GM12878 (cell line): ENCODE results near the gene ADSS1. TPM values are rescaled to one million over a fixed set of nuclear protein-coding genes. Genes with fewer than 3 reads are reported as not detected.

Source experiments
- ATAC-seq: fragments of 200-7000 bp; cut with Tn5 transposase; 3 replicates; pipeline ENCODE4 v1.9.1; 2020; ENCODE audit warnings: mild to moderate bottlenecking, moderate library complexity
- BruUV-seq: library from RNA; stranded (reverse); fragments of 400-500 nt; replicated peaks from 2 replicates; lab custom pipeline; 2021; lab: Mats Ljungman, UMichigan
- CTCF ChIA-PET: fragments of 300-600 bp; sonication (Branson Sonifier 250); formaldehyde crosslinking; extraction: SDS; loops from one replicate; lab custom pipeline; 2021; ENCODE audit warnings: inconsistent platforms; lab: Yijun Ruan, JAX
- POLR2A ChIA-PET: fragments of 350-600 bp; formaldehyde crosslinking; extraction: SDS; loops from one replicate; lab custom pipeline; 2021; ENCODE audit warnings: inconsistent platforms; lab: Charles Lee
- RAD21 ChIA-PET: fragments of 300-600 bp; sonication (Branson Sonifier 250); formaldehyde crosslinking; loops from one replicate; lab custom pipeline; 2023; ENCODE audit warnings: antibody characterized with exemption; ENCODE audit not compliant: unreplicated experiment; lab: Charles Lee
- SMC1A ChIA-PET: fragments of 300-600 bp; sonication (Branson Sonifier 250); formaldehyde crosslinking; loops from one replicate; lab custom pipeline; 2023; ENCODE audit not compliant: unreplicated experiment, uncharacterized antibody; lab: Charles Lee
- DNase-seq: peaks from one replicate; pipeline ENCODE4 v3.0.0-alpha.2; 2011; ENCODE audit warnings: low read depth, low spot score
- FAIRE-seq: peaks from 3 replicates; lab custom pipeline; 2011; peaks lifted over from hg19 to GRCh38; lab: Jason Lieb, UNC
- H2AFZ ChIP-seq: 2 replicates; pipeline ENCODE4 v1.6.0; 2011; ENCODE audit warnings: low read depth, low read length, control low read depth; ENCODE audit not compliant: control insufficient read depth
- H3K27ac ChIP-seq: 2 replicates; pipeline ENCODE4 v1.5.1; 2011; ENCODE audit warnings: control low read depth; ENCODE audit not compliant: control insufficient read depth, insufficient read depth
- H3K27me3 ChIP-seq, 2 experiments: replicated peaks in 1 of 2; 2 replicates each; pipeline versions ENCODE4 v1.6.0 to v1.6.1; 2011; ENCODE audit warnings: low read length in 1 of 2; ENCODE audit not compliant: control insufficient read depth in 2 of 2, insufficient read depth in 2 of 2
- H3K36me3 ChIP-seq, 2 experiments: 2 replicates each; pipeline ENCODE4 v1.5.1; 2011; ENCODE audit warnings: low read length in 1 of 2; ENCODE audit not compliant: control insufficient read depth in 2 of 2, insufficient read depth in 2 of 2
- H3K4me1 ChIP-seq: 2 replicates; pipeline ENCODE4 v1.6.1; 2011; ENCODE audit warnings: mild to moderate bottlenecking, low read length, moderate library complexity, mixed read lengths; ENCODE audit not compliant: control insufficient read depth, insufficient read depth
- H3K4me2 ChIP-seq: 2 replicates; pipeline ENCODE4 v1.6.0; 2011; ENCODE audit warnings: control low read depth; ENCODE audit not compliant: control insufficient read depth, insufficient read depth
- H3K4me3 ChIP-seq: fragments of 200-600 bp; sonication (generic); 2 replicates; pipeline ENCODE4 v1.5.1; 2016
- H3K79me2 ChIP-seq: 2 replicates; pipeline ENCODE4 v1.6.0; 2011; ENCODE audit warnings: low read length; ENCODE audit not compliant: control insufficient read depth, insufficient read depth
- H3K9ac ChIP-seq: 2 replicates; pipeline ENCODE4 v1.8.0; 2011; ENCODE audit warnings: low read length, control low read depth, mixed read lengths; ENCODE audit not compliant: control insufficient read depth, insufficient read depth
- H3K9me3 ChIP-seq: replicated peaks from 3 replicates; pipeline ENCODE4 v1.5.1; 2011; ENCODE audit warnings: mild to moderate bottlenecking, low read length; ENCODE audit not compliant: control insufficient read depth, insufficient read depth
- H4K20me1 ChIP-seq: 2 replicates; pipeline ENCODE4 v1.6.0; 2011; ENCODE audit not compliant: control insufficient read depth, insufficient read depth
- ATF2 ChIP-seq: IDR thresholded peaks from 2 replicates; pipeline ENCODE4 v1.6.1; 2012; ENCODE audit warnings: low read length, inconsistent platforms
- MEF2A ChIP-seq: IDR thresholded peaks from 2 replicates; pipeline ENCODE4 v1.6.1; 2011; ENCODE audit warnings: low read depth, mild to moderate bottlenecking, low read length, moderate library complexity; ENCODE audit not compliant: insufficient read depth
- POLR2A ChIP-seq: IDR thresholded peaks from 2 replicates; pipeline ENCODE4 v1.6.1; 2011; ENCODE audit warnings: low read depth, mild to moderate bottlenecking, low read length
- SP1 ChIP-seq: IDR thresholded peaks from one replicate; pipeline ENCODE4 v1.6.1; 2011; ENCODE audit warnings: low read depth, low read length
- TCF12 ChIP-seq: IDR thresholded peaks from 2 replicates; pipeline ENCODE4 v1.6.1; 2011; ENCODE audit warnings: low read depth, mild to moderate bottlenecking, low read length
- USF2 ChIP-seq: IDR thresholded peaks from 2 replicates; pipeline ENCODE4 v1.6.1; 2011; ENCODE audit warnings: low read depth, low read length, improper control_type of control experiment, borderline replicate concordance
- WGBS: methylation state at CpG from one replicate; pipeline ENCODE4 v1.1.6; 2016; ENCODE audit warnings: low lambda C conversion rate; ENCODE audit not compliant: insufficient replicate concordance, insufficient coverage; ENCODE audit errors: missing lambda C conversion rate; 5-methylcytosine and 5-hydroxymethylcytosine counted together
- in situ Hi-C: fragments of 300-500 bp; cut with MboI; formaldehyde crosslinking; loops from 9 replicates; pipeline ENCODE4 v1.14.3; 2018; ENCODE audit warnings: mixed read lengths
- intact Hi-C: fragments of 100-400 bp; cut with micrococcal nuclease; formaldehyde crosslinking; loops from one replicate; pipeline ENCODE4 v1.14.2; 2022; ENCODE audit not compliant: unreplicated experiment
- polyA plus RNA-seq, 11 experiments: library from polyadenylated mRNA; depleted of rRNA in 4 of 11; unstranded in 6 of 11; stranded (reverse) in 5 of 11; fragments of >200 nt; fragmentation: Nextera tagmentation in 4 of 11; fragmentation: Illumina TruSeq in 1 of 11; extraction: Ambion mirVana in 4 of 11; extraction: Trizol in 1 of 11; gene quantifications; 1 replicate in 1 of 11; 2 replicates in 10 of 11; pipeline versions ENCODE4 v1.2.1 to v1.2.3, GENCODE V29; 2011 to 2016; ENCODE audit warnings: inconsistent platforms in 2 of 11, missing spikeins in 2 of 11, low read depth in 1 of 11
- total RNA-seq, 4 experiments: library from RNA; depleted of rRNA in 3 of 4; stranded (reverse); fragments of >200 nt in 3 of 4; fragmentation: Illumina TruSeq in 1 of 4; extraction: Trizol in 1 of 4; gene quantifications; 2 replicates each; pipeline versions ENCODE4 v1.2.1 to v1.2.3, GENCODE V29; 2013 to 2021

Gene ADSS1
- total and polyA plus RNA-seq, 10 of the 15 experiments (the other 5 are each of a cell fraction or from before 2014, with no cell fraction given), result 0.11 to 0.45 (median 0.28) TPM; not detected in 5

- H3K27me3 ChIP-seq, result no peaks in the 10 kb centered on the region
Measured at GRCh38 chr14:104767634-104767918, 43.5 kb downstream of the ADSS1 start.

More at GRCh38 chr14:104767634-104767918, 43.5 kb downstream of the ADSS1 start:
- H3K4me1 ChIP-seq, result no peaks in the 10 kb centered on the region; the same call in 1 of the 2 replicates
- no peak for ATAC-seq
- RAD21 ChIA-PET, result no interaction called here
- WGBS, result 55% methylated on average over 5 of the region's 5 CpGs
- SMC1A ChIA-PET, result interaction anchor here (2.0 kb wide), 1 partner anchor 15 kb away, joined by 5 read pairs; the partner anchor contains the start of gene SIVA1
- H3K79me2 ChIP-seq, result no peaks in the 10 kb centered on the region
- in situ Hi-C loops (loop anchor here (5.0 kb wide), 1 partner anchor 55 kb away; no protein-coding TSS in a partner anchor), intact Hi-C loops (no loop called here)
- no peak overlapping the region for H3K4me2 ChIP-seq
- TF ChIP-seq USF2 (no peak), ATF2 (no peak), MEF2A (no peak), TCF12 (no peak), POLR2A (no peak), SP1 (no peak)
- no peak for DNase-seq
- CTCF ChIA-PET, result interaction anchor here (0.8 to 3.0 kb wide), 4 partner anchors 15 to 315 kb away, joined by 3 to 48 read pairs (median 8); partner anchors contain the start of gene SIVA1
- H3K4me3 ChIP-seq, result no peak overlapping the region
- H2AFZ ChIP-seq, result no peak overlapping the region
- BruUV-seq, result no TSS peak
- no peak overlapping the region for H3K27ac ChIP-seq
- FAIRE-seq, result no peak
- H4K20me1 ChIP-seq, result no peaks in the 10 kb centered on the region
- H3K9ac ChIP-seq, result no peak overlapping the region
- POLR2A ChIA-PET, result no interaction called here
- H3K36me3 ChIP-seq, result peaks cover 5 to 11% of the 10 kb centered on the region in 2 experiments; a peak in 3 of 4 replicates
- no peaks in the 10 kb centered on the region; the same call in 2 of the 3 replicates for H3K9me3 ChIP-seq
